ENCODE results near the gene RAD18.

GRCh38 chr3:8854656-8855055 is 108.6 kb downstream of the RAD18 start:
- TF ChIP-seq POLR2A (IDR thresholded peaks at IDR 0.05), result no peak
- TF ChIP-seq CTCF (IDR thresholded peaks at IDR 0.05), result no peak
